Activated CD4-positive, alpha-beta memory T cell treated with anti-CD3 and anti-CD28 coated beads, Interleukin-2, amount 10 ng/mL, durations not matched to agents 7 days and 5 days (primary cell): ENCODE results near the gene CDKN2AIPNL. TPM values are rescaled to one million over a fixed set of nuclear protein-coding genes. Genes with fewer than 3 reads are reported as not detected.
A peak's percentile ranks its signal among the peaks of the same experiment; 100 is the strongest.

Source experiments
- CTCF ChIA-PET: fragments of 350-600 bp; sonication (Branson Sonifier 250); formaldehyde crosslinking; loops from one replicate; lab custom pipeline; 2021; ENCODE audit warnings: antibody characterized with exemption, inconsistent platforms; lab: Charles Lee
- POLR2A ChIA-PET: fragments of 350-600 bp; sonication (Branson Sonifier 250); formaldehyde crosslinking; loops from one replicate; lab custom pipeline; 2021; ENCODE audit warnings: antibody characterized with exemption; lab: Charles Lee
- DNase-seq: peaks from one replicate; pipeline ENCODE4 v3.0.0-alpha.2; 2020
- H3K27ac Mint-ChIP-seq: one replicate; pipeline ENCODE4 v1.8.0; 2021; ENCODE audit warnings: mild to moderate bottlenecking, mixed read lengths
- H3K27me3 Mint-ChIP-seq: one replicate; pipeline ENCODE4 v1.8.0; 2021; ENCODE audit warnings: mixed read lengths
- H3K36me3 Mint-ChIP-seq: one replicate; pipeline ENCODE4 v1.8.0; 2021; ENCODE audit warnings: low read depth, mixed read lengths
- H3K4me1 Mint-ChIP-seq: one replicate; pipeline ENCODE4 v1.8.0; 2021; ENCODE audit warnings: mixed read lengths
- H3K4me3 Mint-ChIP-seq: one replicate; pipeline ENCODE4 v1.8.0; 2021; ENCODE audit warnings: mild to moderate bottlenecking, mixed read lengths
- H3K9me3 Mint-ChIP-seq: one replicate; pipeline ENCODE4 v1.8.0; 2021; ENCODE audit warnings: mixed read lengths
- total RNA-seq, 2 experiments: library from RNA; stranded (reverse); gene quantifications; one replicate each; pipeline ENCODE4 v1.2.3, GENCODE V29; 2021

The CDKN2AIPNL gene
- total RNA-seq, 2 experiments from 2014 or later, result 23.4 to 23.5 TPM

DNA sequence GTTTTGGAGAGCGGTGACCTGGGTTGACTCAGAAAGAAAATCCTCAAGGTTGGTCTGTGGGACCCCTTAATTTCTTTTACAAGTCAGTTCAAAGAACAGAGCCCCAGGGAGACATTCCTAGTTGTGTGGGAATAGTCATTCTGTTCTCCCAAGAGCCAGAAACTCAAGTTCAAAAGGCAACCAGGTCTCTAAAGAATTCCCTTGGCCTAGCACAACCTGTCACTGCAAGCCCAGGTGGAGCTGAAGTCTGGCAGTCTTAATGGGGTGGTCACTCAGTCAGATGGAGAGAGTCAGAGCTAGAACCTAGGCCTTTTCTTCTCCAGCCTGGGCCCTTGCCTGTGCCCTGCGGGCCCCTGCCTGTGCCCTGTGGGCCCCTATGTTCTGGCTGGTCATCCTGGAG lies 37.5 kb upstream of the CDKN2AIPNL start:
- DNase-seq, result no peak
- H3K27ac Mint-ChIP-seq, result no peak overlapping the region
- no peak overlapping the region for H3K4me3 Mint-ChIP-seq
- no peaks in the 10 kb centered on the region for H3K36me3 Mint-ChIP-seq
- H3K9me3 Mint-ChIP-seq, result no peaks in the 10 kb centered on the region
- ChIA-PET CTCF (no interaction called here), POLR2A (no interaction called here)
- H3K27me3 Mint-ChIP-seq, result no peaks in the 10 kb centered on the region
- no peaks in the 10 kb centered on the region for H3K4me1 Mint-ChIP-seq

DNA sequence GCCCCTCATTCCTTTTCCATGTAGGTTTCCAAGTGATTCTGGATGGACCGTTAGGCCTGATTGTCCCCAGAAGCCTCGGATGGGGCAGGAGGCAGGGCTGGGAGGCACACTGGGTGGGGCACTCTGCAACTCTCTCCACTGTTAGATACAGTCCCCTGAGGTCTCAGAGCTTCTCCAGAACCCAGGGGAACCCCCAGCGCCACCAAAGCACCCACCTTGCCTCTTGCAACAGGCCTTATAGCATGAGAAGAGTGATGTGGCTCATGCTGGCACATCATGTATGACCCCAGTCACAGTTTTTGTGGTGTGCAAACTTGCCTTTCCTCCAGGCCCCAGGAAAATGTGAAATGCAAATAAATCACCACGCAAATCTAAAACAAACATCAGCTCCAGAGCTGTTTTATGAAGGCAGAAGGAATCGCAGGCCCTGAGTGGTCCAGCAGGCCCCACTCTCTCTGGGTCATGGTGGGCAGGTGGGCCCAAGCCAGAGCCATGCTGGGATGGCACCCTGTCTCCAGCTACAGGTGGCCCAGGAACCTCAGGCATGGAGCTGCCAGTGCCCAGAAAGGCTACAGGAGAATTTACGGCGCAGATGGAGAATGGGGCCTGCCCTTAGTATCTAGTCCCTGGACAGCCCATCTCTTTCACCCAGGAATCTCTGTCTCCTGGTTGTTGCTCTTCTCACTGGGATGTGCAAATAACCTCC lies 36.3 kb upstream of the CDKN2AIPNL start:
- no peaks in the 10 kb centered on the region for H3K27me3 Mint-ChIP-seq
- H3K9me3 Mint-ChIP-seq, result no peaks in the 10 kb centered on the region
- no peak overlapping the region for H3K4me3 Mint-ChIP-seq
- H3K36me3 Mint-ChIP-seq, result no peaks in the 10 kb centered on the region
- ChIA-PET POLR2A (interaction anchor here (1.0 kb wide), 1 partner anchor 18 kb away, joined by 3 read pairs; no protein-coding TSS in a partner anchor), CTCF (interaction anchor here (1.0 to 1.2 kb wide), 2 partner anchors 9 to 79 kb away, joined by 3 to 4 read pairs; no protein-coding TSS in a partner anchor)
- no peak overlapping the region for H3K27ac Mint-ChIP-seq
- H3K4me1 Mint-ChIP-seq, result no peaks in the 10 kb centered on the region
- DNase-seq, result no peak

DNA sequence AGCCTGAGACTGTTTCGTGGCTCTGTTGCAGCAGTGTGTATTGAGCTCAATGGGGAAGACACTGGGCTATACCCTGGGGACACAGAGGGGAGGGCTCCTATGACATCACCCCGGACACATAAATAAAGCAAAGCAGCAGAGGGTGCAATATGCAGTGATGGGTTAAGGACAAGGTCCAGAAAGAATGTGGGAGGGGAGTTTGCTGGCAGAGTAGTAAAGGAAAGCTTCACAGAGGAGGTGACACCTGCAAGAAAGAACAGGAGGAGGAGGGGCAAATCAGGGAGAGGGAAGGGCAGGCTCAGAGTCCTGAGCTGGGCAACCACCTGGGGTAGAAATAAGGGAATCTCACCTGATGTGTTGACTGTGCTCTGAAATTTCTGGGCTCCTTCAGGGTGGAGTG lies 35.3 kb upstream of the CDKN2AIPNL start:
- Mint-ChIP-seq H3K9me3 (no peaks in the 10 kb centered on the region), H3K36me3 (no peaks in the 10 kb centered on the region), H3K27me3 (no peaks in the 10 kb centered on the region), H3K4me3 (no peak overlapping the region), H3K4me1 (no peaks in the 10 kb centered on the region), H3K27ac (no peak overlapping the region)
- no peak for DNase-seq
- ChIA-PET CTCF (interaction anchor here (1.0 kb wide), 1 partner anchor 81 kb away, joined by 4 read pairs; no protein-coding TSS in a partner anchor), POLR2A (no interaction called here)

DNA sequence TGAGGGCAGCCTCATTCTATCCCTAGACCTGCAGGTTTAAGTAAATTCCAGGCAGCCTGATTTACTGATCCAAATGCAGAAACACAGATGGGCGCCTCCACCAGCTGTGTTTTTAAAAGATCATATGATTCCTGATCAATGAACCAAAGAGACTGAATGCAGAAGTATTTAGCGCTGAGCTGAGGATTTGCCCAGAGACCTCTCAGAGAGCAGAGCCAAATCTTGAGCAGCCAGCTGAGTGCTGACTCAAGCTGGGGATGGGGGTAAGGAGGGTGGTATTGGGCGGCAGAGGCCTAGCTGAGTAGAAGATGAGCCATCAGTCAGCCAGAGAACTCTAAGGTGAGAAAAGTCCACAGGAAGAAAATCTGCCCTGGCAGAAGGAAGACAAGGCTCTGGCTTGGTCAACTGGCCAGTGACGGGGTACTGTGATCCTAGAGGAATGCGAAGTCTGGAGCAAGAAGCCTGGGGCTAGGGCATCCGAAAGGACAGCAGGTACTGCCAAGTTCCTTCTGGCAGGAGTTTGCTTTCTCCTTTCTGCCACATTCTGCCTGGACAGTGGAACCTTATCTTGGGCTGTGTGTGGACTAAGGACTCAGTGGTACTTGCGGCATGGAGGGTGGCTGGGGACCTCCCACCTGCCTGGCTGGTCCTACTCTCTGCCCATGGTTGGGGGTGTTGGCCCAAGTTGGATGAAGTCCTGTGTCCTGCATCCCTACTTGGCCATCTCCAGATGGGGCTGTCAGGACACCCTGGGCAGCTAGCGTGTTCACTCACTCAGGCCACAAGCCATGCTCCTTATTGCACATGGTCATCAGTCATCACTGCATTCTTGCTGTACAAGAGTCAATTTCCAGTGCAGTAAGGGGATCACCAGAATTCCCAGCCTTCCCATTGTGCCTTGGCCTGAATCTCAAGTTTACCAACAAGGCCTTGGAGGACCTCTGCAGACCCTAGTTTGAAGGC lies 34.5 kb upstream of the CDKN2AIPNL start:
- Mint-ChIP-seq H3K27me3 (no peaks in the 10 kb centered on the region), H3K36me3 (no peaks in the 10 kb centered on the region), H3K4me3 (no peak overlapping the region), H3K27ac (no peak overlapping the region), H3K9me3 (no peaks in the 10 kb centered on the region), H3K4me1 (no peaks in the 10 kb centered on the region)
- no peak for DNase-seq
- CTCF ChIA-PET, result no interaction called here
- POLR2A ChIA-PET, result no interaction called here

DNA sequence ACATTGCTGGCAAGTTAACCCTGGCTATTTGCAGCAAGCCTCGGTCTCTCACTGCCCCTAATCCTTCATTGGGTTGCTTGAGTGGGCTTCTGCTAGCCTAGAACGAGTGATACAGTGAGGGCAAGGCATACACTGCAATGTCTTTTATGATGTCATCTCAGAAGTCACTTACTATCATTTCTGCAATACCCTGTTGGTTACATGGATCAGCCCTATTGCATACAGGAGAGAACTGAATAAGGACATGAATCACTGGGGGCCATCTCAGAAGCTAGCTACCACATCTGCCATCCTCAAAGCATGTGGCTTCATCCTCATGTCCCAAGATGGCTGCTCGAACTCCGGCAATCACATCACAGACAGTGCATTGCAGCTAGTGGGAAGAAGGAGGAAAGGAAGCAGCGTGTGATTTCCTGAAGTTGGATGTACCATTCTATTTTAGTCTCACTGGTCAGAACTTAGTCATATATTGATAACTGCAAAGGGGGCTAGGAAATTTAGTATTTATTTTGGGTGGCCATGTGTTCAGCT lies 33.3 kb upstream of the CDKN2AIPNL start:
- POLR2A ChIA-PET, result no interaction called here

DNA sequence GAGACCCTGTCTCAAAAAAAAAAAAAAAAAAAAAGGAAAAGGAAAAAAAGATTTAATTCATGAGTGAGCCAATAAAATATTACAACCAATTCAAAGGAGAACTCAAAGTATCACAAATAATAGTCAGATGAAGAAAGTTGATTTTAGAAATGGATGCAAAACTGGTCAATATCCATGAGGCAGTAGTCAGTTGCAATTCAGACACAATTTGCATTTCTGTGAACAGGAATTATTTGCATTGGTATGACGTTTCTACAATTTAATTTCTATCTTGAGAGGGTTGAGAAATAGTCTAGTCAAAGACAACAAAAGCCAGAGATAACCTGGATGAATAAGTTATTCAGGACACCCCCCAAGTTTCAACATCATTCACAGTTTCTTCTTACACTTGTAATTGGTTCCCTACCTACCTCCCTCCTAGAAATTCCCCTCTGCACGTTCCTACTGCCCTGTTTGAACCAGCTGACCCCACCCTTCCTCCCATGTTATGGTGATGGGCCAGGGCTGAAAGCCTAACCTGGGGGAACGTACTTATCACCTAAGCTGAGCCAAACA lies 28.6 kb upstream of the CDKN2AIPNL start:
- H3K27ac Mint-ChIP-seq, result no peak overlapping the region
- ChIA-PET CTCF (interaction anchor here (1.3 kb wide), 1 partner anchor 87 kb away, joined by 3 read pairs; no protein-coding TSS in a partner anchor), POLR2A (no interaction called here)

More for the DNA sequence above, 33.3 kb upstream of the CDKN2AIPNL start:
- Mint-ChIP-seq H3K4me3 (no peak overlapping the region), H3K9me3 (no peaks in the 10 kb centered on the region), H3K27ac (no peak overlapping the region), H3K27me3 (no peaks in the 10 kb centered on the region), H3K4me1 (no peaks in the 10 kb centered on the region), H3K36me3 (no peaks in the 10 kb centered on the region)
- DNase-seq, result no peak
- CTCF ChIA-PET, result no interaction called here

DNA sequence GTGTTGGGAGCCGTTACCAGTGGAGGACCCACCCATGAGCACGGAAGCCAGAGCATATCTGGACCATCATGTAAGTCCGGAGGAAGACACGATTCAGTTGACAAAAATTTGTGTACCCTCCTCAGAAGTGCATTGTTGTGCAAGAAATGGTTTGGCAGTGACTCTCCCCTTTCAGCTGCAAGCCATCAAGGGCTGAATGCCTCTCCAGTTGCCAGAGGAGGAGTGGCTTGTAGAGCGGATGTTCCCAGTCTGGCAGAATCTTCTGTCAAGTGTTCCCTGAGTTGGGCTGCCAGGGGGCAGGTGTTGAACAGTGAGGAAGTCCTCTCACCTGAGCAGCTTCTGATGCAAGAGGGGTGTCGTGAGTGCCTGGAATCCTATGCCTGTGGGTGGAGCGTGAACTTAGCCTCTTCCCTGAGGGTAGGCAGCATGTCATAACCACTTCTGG lies 27.6 kb upstream of the CDKN2AIPNL start:
- Mint-ChIP-seq H3K36me3 (no peaks in the 10 kb centered on the region), H3K27me3 (no peaks in the 10 kb centered on the region), H3K4me3 (no peak overlapping the region), H3K27ac (no peak overlapping the region), H3K4me1 (peaks cover 19% of the 10 kb centered on the region), H3K9me3 (no peaks in the 10 kb centered on the region)
- CTCF ChIA-PET, result interaction anchor here (1.3 kb wide), 2 partner anchors 9 to 88 kb away, joined by 3 read pairs; no protein-coding TSS in a partner anchor
- POLR2A ChIA-PET, result no interaction called here
- DNase-seq, result no peak

More for the DNA sequence above, 28.6 kb upstream of the CDKN2AIPNL start:
- Mint-ChIP-seq H3K4me1 (peaks cover 17% of the 10 kb centered on the region), H3K4me3 (no peak overlapping the region), H3K27me3 (no peaks in the 10 kb centered on the region), H3K9me3 (no peaks in the 10 kb centered on the region), H3K36me3 (no peaks in the 10 kb centered on the region)
- no peak for DNase-seq

DNA sequence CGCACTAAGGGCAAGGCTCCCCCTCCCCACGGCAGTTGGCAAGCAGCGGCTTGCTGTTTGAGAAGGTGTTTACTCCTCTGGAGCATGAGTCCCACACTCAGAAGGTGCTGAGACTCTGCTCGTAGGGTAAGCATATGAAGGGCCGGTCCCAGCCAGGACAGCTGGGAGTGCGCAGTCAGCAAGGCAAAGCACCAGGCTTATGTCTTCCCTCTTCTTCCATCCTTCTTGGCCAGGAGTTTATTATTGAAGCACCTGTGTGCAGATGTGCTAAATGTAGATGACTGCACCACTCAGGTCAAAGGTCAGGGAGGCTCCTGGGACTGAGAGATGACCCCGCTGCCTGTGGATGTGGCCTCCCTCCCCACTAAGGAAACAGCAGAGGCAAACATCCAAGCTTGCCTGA lies 27.0 kb upstream of the CDKN2AIPNL start:
- ChIA-PET POLR2A (no interaction called here), CTCF (interaction anchor here (1.3 kb wide), 2 partner anchors 9 to 88 kb away, joined by 3 read pairs; no protein-coding TSS in a partner anchor)
- H3K36me3 Mint-ChIP-seq, result no peaks in the 10 kb centered on the region
- H3K4me1 Mint-ChIP-seq, result peaks cover 19% of the 10 kb centered on the region
- no peak overlapping the region for H3K27ac Mint-ChIP-seq
- no peaks in the 10 kb centered on the region for H3K9me3 Mint-ChIP-seq
- DNase-seq, result no peak
- no peaks in the 10 kb centered on the region for H3K27me3 Mint-ChIP-seq
- no peak overlapping the region for H3K4me3 Mint-ChIP-seq

DNA sequence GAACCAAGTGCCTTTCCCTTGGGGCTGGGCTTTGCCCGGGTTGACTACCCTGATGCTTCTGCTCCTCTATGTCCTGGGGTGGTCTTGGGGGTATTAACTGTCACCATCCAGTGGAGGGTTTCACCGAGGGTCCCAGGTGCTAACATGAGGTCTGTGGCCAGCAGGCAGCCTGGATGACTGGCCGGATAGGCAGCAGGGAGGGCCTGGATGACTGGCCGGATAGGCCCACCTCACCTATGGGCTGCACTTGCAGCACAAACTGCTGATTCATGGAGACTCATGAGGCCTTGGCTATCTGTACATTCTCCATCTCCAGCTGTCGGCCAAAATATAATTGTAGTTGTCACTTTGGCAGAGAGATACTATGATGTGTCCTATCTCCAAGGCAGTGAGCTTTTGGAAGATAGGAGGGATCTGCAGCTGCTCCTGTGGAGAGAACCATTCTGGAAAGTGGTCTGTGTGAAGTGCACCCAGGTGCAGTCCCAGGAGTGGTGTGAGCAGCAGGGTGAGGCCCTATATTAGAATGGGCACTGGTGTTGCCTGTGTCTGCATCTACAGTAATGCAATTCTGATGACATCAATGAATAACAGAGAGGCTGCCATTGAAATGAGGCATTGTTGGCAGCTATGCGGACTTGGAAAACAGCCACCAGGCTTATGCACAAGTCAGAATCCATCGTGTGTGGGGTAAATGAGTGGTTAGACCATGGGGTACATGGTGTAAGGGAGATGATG lies 26.3 kb upstream of the CDKN2AIPNL start:
- peaks cover 23% of the 10 kb centered on the region for H3K4me1 Mint-ChIP-seq
- no peak overlapping the region for H3K4me3 Mint-ChIP-seq
- ChIA-PET POLR2A (interaction anchor here (1.2 kb wide), 1 partner anchor 90 kb away, joined by 3 read pairs; no protein-coding TSS in a partner anchor), CTCF (interaction anchor here (1.1 to 1.3 kb wide), 3 partner anchors 10 to 149 kb away, joined by 3 to 6 read pairs (median 3); no protein-coding TSS in a partner anchor)
- H3K36me3 Mint-ChIP-seq, result no peaks in the 10 kb centered on the region
- no peaks in the 10 kb centered on the region for H3K9me3 Mint-ChIP-seq
- DNase-seq, result no peak
- no peak overlapping the region for H3K27ac Mint-ChIP-seq
- no peaks in the 10 kb centered on the region for H3K27me3 Mint-ChIP-seq

DNA sequence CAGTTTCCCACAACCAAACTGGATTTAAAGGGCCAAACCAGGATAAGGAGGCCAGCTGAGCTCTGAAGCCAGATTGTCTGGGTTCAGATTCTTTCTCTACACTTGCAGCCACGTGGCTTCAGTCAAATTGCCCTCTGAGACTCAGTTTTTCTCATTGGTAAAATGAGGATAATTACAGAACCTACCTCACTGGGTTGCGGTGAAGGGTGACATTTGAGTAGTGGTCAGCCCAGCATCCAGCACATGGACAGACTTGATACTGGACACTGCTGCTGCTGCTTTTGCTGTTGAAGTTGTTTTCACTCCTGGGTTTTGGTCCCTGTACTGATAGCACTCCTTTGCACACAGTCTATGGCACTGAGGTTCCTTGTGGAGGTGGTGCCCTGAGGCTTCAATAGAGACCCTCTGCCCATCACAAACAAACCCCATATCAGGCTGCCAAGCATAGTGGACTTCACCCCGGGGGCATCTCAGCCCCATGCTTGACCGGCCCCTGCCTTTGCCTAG lies 25.7 kb upstream of the CDKN2AIPNL start:
- ChIA-PET CTCF (interaction anchor here (0.8 to 1.3 kb wide), 4 partner anchors 27 to 150 kb away, joined by 3 to 6 read pairs (median 4); no protein-coding TSS in a partner anchor), POLR2A (interaction anchor here (0.7 to 1.6 kb wide), 6 partner anchors 26 to 99 kb away, joined by 3 to 11 read pairs (median 5); partner anchors contain the start of gene CDKN2AIPNL)
- H3K36me3 Mint-ChIP-seq, result no peaks in the 10 kb centered on the region
- H3K4me1 Mint-ChIP-seq, result peaks cover 30% of the 10 kb centered on the region
- H3K4me3 Mint-ChIP-seq, result no peak overlapping the region
- no peaks in the 10 kb centered on the region for H3K9me3 Mint-ChIP-seq
- H3K27ac Mint-ChIP-seq, result no peak overlapping the region
- H3K27me3 Mint-ChIP-seq, result no peaks in the 10 kb centered on the region
- DNase-seq, result no peak

DNA sequence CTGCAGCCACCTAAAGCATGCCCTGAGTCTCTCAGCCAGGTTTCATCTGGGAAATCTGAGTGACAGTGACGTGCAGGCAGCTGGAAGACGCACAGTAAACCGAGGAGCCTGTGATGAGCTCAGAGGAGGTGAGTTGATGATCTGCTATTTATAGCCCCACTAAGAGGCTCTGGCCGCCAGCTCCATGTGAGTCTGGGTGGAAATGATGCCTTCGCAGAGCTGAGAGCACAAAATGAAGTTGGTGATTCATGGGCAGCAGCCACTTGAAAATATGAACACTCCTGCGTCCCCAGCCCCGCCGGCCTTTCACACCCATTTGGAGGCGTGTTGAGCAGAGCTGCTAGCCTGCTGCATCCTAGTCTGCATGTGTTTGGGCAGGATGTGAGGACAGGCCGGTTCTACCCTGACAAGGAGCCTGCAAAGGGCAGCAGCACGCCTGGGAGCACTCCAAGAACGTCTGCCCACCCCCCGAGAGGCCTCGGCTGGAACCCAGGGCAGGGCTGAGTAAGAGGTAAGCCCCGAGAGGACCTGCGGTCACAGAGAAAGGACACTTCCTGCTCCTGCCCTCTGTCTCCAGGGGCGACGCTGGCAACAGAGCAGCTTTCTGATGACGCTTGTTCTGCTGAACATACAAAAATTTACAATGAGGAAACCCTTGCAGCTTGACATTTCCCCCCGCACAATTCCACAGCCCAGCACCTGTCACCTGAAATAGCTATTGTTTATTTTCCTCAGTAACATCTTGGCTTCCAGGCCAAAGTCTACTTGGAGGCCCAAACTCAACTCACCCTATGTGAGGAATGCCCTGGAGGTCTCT lies 25.1 kb upstream of the CDKN2AIPNL start:
- CTCF ChIA-PET, result interaction anchor here (0.8 to 1.3 kb wide), 4 partner anchors 26 to 150 kb away, joined by 3 to 6 read pairs (median 4); no protein-coding TSS in a partner anchor

More for the DNA sequence above, 25.1 kb upstream of the CDKN2AIPNL start:
- Mint-ChIP-seq H3K36me3 (no peaks in the 10 kb centered on the region), H3K9me3 (no peaks in the 10 kb centered on the region), H3K27me3 (no peaks in the 10 kb centered on the region), H3K27ac (peak overlapping the region; percentile 65), H3K4me1 (peaks cover 30% of the 10 kb centered on the region), H3K4me3 (no peak overlapping the region)
- POLR2A ChIA-PET, result interaction anchor here (0.6 to 1.6 kb wide), 10 partner anchors 26 to 100 kb away, joined by 3 to 11 read pairs (median 4); partner anchors contain the start of gene CDKN2AIPNL
- DNase-seq, result peak; percentile 73
